ENCODE data around the gene MAGI2. TPM values are rescaled to one million over a fixed set of nuclear protein-coding genes. Genes with fewer than 3 reads are reported as not detected.
"Not testable (repeated sequence)": the region's sequence is repeated elsewhere in the genome, so short reads cannot be mapped to it uniquely, and the experiment has no call there.

Gene MAGI2
- total and polyA plus RNA-seq, 2 experiments from 2014 or later, result 3.5 to 4.1 TPM

DNA sequence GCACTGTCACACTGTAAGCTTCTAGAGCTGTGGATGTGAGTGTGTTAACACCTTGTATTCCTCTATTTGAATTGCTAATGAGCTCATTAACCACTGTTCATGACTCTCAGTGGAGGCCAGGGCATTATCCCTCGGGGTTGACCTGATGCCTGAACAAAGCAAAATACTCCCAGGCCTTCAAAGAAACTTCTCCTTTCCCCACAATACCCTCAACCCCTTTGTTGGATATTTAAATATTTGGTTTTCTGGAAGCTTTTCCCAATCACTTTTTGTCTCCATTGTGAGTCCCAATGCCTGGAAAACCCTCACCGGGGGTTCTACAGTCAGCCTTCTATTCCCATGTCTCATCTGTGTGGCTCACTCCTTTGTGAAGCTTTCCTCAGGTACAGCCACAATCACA, 874.8 kb downstream of the MAGI2 start:
- no peak overlapping the region for H2AFZ ChIP-seq
- H3K9me3 ChIP-seq (ENCODE audit: low read depth), result no peaks in the 10 kb centered on the region
- WGBS, 2 experiments (ENCODE audit: low coverage in 1 of 2, low lambda C conversion rate in 2 of 2, missing lambda C conversion rate in 2 of 2), result 26 to 50% methylated on average over 2 of the region's 2 CpGs
- H3K36me3 ChIP-seq (ENCODE audit: low read depth), result no peaks in the 10 kb centered on the region
- peaks cover 6% of the 10 kb centered on the region; the same call in 1 of the 2 replicates for H3F3A ChIP-seq (ENCODE audit: insufficient read depth)
- no peaks in the 10 kb centered on the region for H4K20me1 ChIP-seq (ENCODE audit: insufficient read depth)
- no peaks in the 10 kb centered on the region for H3K27me3 ChIP-seq (replicated peaks; ENCODE audit: insufficient read depth)
- H3K9me2 ChIP-seq (ENCODE audit: insufficient read depth), result no peaks in the 10 kb centered on the region
- no peak overlapping the region for H3K4me3 ChIP-seq
- no peak for TF ChIP-seq EZH2phosphoT487 (IDR thresholded peaks at IDR 0.05; ENCODE audit: insufficient read depth, low read depth)
- no peak for TF ChIP-seq EZH2 (IDR thresholded peaks at IDR 0.05; ENCODE audit: insufficient read depth, poor library complexity, severe bottlenecking)
- H3K79me2 ChIP-seq (ENCODE audit: insufficient read depth), result no peaks in the 10 kb centered on the region
- no peak overlapping the region for H3K4me2 ChIP-seq (ENCODE audit: unreplicated experiment)
- in situ Hi-C loops (cut with MboI), result no loop called here
- no peak for DNase-seq
- H3K4me1 ChIP-seq (ENCODE audit: insufficient read depth), result peaks cover 9% of the 10 kb centered on the region
- H3K27ac ChIP-seq, result no peak overlapping the region
- no peak overlapping the region for H3K9ac ChIP-seq

DNA sequence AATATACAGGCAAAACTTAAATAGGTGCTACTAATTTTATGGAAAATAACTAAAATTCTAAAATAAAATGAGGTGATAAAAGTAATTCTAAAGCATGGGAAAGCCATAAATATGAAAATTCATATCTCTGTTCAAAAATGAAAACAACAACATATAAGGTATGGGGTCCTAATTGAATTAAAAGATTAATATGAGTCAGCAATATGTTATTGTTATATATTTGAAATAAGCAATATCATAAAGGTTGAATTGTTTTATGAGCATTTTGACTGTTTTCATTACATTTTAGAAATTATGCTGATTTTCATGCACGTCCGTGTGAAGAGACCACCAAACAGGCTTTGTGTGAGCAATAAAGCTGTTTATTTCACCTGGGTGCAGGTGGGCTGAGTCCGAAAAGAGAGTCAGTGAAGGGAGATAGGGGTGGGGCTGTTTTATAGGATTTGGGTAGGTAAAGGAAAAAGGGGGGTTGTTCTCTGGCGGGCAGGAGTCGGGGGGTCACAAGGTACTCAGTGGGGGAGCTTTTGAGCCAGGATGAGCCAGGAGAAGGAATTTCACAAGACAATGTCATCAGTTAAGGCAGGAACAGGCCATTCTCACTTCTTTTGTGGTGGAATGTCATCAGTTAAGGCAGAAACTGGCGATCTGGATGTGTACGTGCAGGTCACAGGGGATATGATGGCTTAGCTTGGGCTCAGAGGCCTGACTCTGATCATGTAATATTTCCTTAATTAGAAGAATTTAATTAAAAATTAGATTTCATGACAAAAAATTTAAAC, 876.1 kb downstream of the MAGI2 start:
- H3K4me1 ChIP-seq (ENCODE audit: insufficient read depth); H3K9me2 ChIP-seq (ENCODE audit: insufficient read depth); H3K4me2 ChIP-seq (ENCODE audit: unreplicated experiment); H3K9me3 ChIP-seq (ENCODE audit: low read depth); in situ Hi-C loops (cut with MboI); H3K4me3 ChIP-seq; H2AFZ ChIP-seq; H3K27ac ChIP-seq; H3K36me3 ChIP-seq (ENCODE audit: low read depth); DNase-seq; H3K79me2 ChIP-seq (ENCODE audit: insufficient read depth); H3K27me3 ChIP-seq (replicated peaks; ENCODE audit: insufficient read depth); H4K20me1 ChIP-seq (ENCODE audit: insufficient read depth); H3F3A ChIP-seq (ENCODE audit: insufficient read depth); H3K9ac ChIP-seq: not testable (repeated sequence)
- WGBS, 2 experiments (ENCODE audit: low coverage in 1 of 2, low lambda C conversion rate in 2 of 2, missing lambda C conversion rate in 2 of 2), result 82 to 89% methylated on average over 5 to 7 of the region's 7 CpGs

DNA sequence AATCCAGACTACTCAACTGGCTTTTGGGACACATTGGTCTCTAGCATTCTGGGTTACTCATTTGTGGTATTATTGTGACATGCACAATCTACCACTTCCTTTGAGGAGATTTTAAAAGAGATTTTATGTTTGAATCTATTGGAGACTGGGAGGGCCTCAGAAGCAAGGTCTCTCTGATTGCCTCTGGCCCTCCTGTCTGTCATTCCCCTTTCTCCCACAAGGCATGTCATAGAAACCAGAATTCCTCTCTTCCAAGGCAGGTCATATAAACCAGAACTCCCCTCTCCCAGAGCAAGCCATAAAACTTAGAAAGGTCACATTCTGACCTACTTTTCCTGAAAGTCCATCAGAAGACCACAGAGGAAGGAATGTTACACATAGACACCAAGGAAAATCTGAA, 877.2 kb downstream of the MAGI2 start:
- TF ChIP-seq EZH2phosphoT487 (IDR thresholded peaks at IDR 0.05; ENCODE audit: insufficient read depth, low read depth), result no peak
- no peak for TF ChIP-seq EZH2 (IDR thresholded peaks at IDR 0.05; ENCODE audit: insufficient read depth, poor library complexity, severe bottlenecking)
- Histone ChIP-seq H3K9me3 (ENCODE audit: low read depth) (no peaks in the 10 kb centered on the region), H2AFZ (no peak overlapping the region; the same call in 1 of the 2 replicates), H3K36me3 (ENCODE audit: low read depth) (no peaks in the 10 kb centered on the region), H3K4me2 (ENCODE audit: unreplicated experiment) (no peak overlapping the region), H3K9me2 (ENCODE audit: insufficient read depth) (no peaks in the 10 kb centered on the region), H3K4me1 (ENCODE audit: insufficient read depth) (peaks cover 9% of the 10 kb centered on the region), H3K79me2 (ENCODE audit: insufficient read depth) (no peaks in the 10 kb centered on the region), H3K4me3 (no peak overlapping the region), H3K27ac (peak overlapping the region; percentile 23; the same call in 1 of the 2 replicates), H4K20me1 (ENCODE audit: insufficient read depth) (no peaks in the 10 kb centered on the region), H3K9ac (no peak overlapping the region), H3K27me3 (replicated peaks; ENCODE audit: insufficient read depth) (no peaks in the 10 kb centered on the region), H3F3A (ENCODE audit: insufficient read depth) (peaks cover 6% of the 10 kb centered on the region; the same call in 1 of the 2 replicates)
- in situ Hi-C loops (cut with MboI), result no loop called here
- peak; percentile 56 for DNase-seq

DNA sequence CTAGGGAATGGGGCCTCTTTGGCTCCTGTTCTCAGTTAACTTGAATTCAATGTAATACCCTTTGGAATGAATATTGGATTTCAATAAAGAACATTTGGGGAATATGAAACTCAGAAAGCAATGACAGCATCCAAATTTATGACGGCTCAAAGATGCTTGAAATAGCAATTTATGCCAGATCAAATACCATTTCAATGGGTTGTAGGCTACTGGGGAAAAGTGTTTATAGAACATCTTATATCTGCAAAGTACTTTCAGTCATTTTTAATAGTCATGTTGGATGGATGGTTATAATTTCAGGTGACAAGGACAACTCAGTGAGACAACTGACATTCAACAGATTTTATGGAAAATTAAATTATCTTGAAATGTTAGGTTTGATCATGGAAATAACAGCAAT, 882.2 kb downstream of the MAGI2 start:
- Histone ChIP-seq H3K4me3 (no peak overlapping the region), H3K4me2 (ENCODE audit: unreplicated experiment) (no peak overlapping the region), H3K9me3 (ENCODE audit: low read depth) (no peaks in the 10 kb centered on the region), H3K27me3 (replicated peaks; ENCODE audit: insufficient read depth) (no peaks in the 10 kb centered on the region), H3K9ac (no peak overlapping the region), H3F3A (ENCODE audit: insufficient read depth) (peaks cover 2% of the 10 kb centered on the region; the same call in 1 of the 2 replicates), H3K9me2 (ENCODE audit: insufficient read depth) (no peaks in the 10 kb centered on the region), H3K36me3 (ENCODE audit: low read depth) (no peaks in the 10 kb centered on the region), H4K20me1 (ENCODE audit: insufficient read depth) (no peaks in the 10 kb centered on the region), H3K4me1 (ENCODE audit: insufficient read depth) (peaks cover 4% of the 10 kb centered on the region), H3K79me2 (ENCODE audit: insufficient read depth) (no peaks in the 10 kb centered on the region), H2AFZ (no peak overlapping the region), H3K27ac (no peak overlapping the region)
- 16 to 28% methylated on average over 1 of the region's 1 CpG for WGBS, 2 experiments (ENCODE audit: low coverage in 1 of 2, low lambda C conversion rate in 2 of 2, missing lambda C conversion rate in 2 of 2)
- no peak for TF ChIP-seq EZH2 (IDR thresholded peaks at IDR 0.05; ENCODE audit: insufficient read depth, poor library complexity, severe bottlenecking)
- no peak for TF ChIP-seq EZH2phosphoT487 (IDR thresholded peaks at IDR 0.05; ENCODE audit: insufficient read depth, low read depth)
- in situ Hi-C loops (cut with MboI), result no loop called here
- no peak for DNase-seq

DNA sequence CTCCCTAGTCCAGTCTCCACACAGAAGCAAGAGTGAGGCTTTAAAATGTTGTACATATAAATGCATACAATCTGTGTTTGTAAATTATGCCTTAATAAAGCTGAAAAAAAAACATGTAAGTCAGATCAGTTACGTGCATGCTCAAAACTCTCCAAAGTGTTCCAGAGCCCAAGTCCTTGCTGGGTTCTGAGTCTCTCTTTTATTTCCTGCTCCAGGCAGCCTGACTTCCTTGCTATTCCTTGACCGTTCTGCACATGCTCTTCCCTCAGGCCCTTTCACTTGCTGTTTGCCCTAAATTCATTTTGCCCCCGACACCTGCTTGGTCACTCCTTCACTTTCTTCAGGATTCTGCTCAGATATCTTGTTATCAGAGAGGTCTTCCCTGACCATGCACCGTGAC, 884.8 kb downstream of the MAGI2 start:
- H3K9ac ChIP-seq, result no peak overlapping the region
- H3K79me2 ChIP-seq (ENCODE audit: insufficient read depth), result no peaks in the 10 kb centered on the region
- TF ChIP-seq EZH2 (IDR thresholded peaks at IDR 0.05; ENCODE audit: insufficient read depth, poor library complexity, severe bottlenecking) (no peak), EZH2phosphoT487 (IDR thresholded peaks at IDR 0.05; ENCODE audit: insufficient read depth, low read depth) (no peak)
- H3K27ac ChIP-seq, result no peak overlapping the region
- no peak overlapping the region for H3K4me3 ChIP-seq
- in situ Hi-C loops (cut with MboI), result no loop called here
- H3K36me3 ChIP-seq (ENCODE audit: low read depth), result no peaks in the 10 kb centered on the region
- no peaks in the 10 kb centered on the region for H3F3A ChIP-seq (ENCODE audit: insufficient read depth)
- H3K9me2 ChIP-seq (ENCODE audit: insufficient read depth), result no peaks in the 10 kb centered on the region
- no peaks in the 10 kb centered on the region for H3K4me1 ChIP-seq (ENCODE audit: insufficient read depth)
- no peak for DNase-seq
- WGBS, 2 experiments (ENCODE audit: low coverage in 1 of 2, low lambda C conversion rate in 2 of 2, missing lambda C conversion rate in 2 of 2), result 86 to 88% methylated on average over 4 of the region's 4 CpGs
- no peaks in the 10 kb centered on the region for H4K20me1 ChIP-seq (ENCODE audit: insufficient read depth)
- H2AFZ ChIP-seq, result no peak overlapping the region
- H3K9me3 ChIP-seq (ENCODE audit: low read depth), result no peaks in the 10 kb centered on the region
- H3K27me3 ChIP-seq (replicated peaks; ENCODE audit: insufficient read depth), result no peaks in the 10 kb centered on the region
- H3K4me2 ChIP-seq (ENCODE audit: unreplicated experiment), result no peak overlapping the region
